MCF 10A (cell line): Measurements from ENCODE around the gene MRPS2. TPM values are rescaled to one million over a fixed set of nuclear protein-coding genes. Genes with fewer than 3 reads are reported as not detected.
"Not testable (repeated sequence)": the region's sequence is repeated elsewhere in the genome, so short reads cannot be mapped to it uniquely, and the experiment has no call there.

Source experiments
- BruUV-seq: library from RNA; stranded (reverse); fragments of 400-500 nt; replicated peaks from 2 replicates; lab custom pipeline; 2021; lab: Mats Ljungman, UMichigan
- CTCF ChIA-PET: fragments of 300-600 bp; sonication (Branson Sonifier 250); formaldehyde crosslinking; extraction: SDS; loops from one replicate; lab custom pipeline; 2021; ENCODE audit warnings: antibody characterized with exemption, inconsistent platforms; lab: Yijun Ruan, JAX
- POLR2A ChIA-PET: fragments of 300-600, 350-650 bp; sonication (Branson Sonifier 250); formaldehyde crosslinking; extraction: SDS; loops from one replicate; lab custom pipeline; 2020; ENCODE audit warnings: antibody characterized with exemption, inconsistent platforms; lab: Yijun Ruan, JAX
- DNase-seq: peaks from one replicate; pipeline ENCODE4 v3.0.0-alpha.2; 2018; ENCODE audit not compliant: unreplicated experiment
- H3K27ac Mint-ChIP-seq: one replicate; pipeline ENCODE4 v1.8.0; 2022; ENCODE audit warnings: mild to moderate bottlenecking, low read depth, mixed read lengths; ENCODE audit not compliant: unreplicated experiment
- H3K27me3 Mint-ChIP-seq: one replicate; pipeline ENCODE4 v1.8.0; 2022; ENCODE audit warnings: mixed read lengths; ENCODE audit not compliant: insufficient read depth, unreplicated experiment
- H3K36me3 Mint-ChIP-seq: one replicate; pipeline ENCODE4 v1.8.0; 2022; ENCODE audit warnings: mild to moderate bottlenecking, moderate library complexity, mixed read lengths; ENCODE audit not compliant: insufficient read depth, unreplicated experiment
- H3K4me1 Mint-ChIP-seq: one replicate; pipeline ENCODE4 v1.8.0; 2022; ENCODE audit warnings: mixed read lengths; ENCODE audit not compliant: insufficient read depth, unreplicated experiment
- H3K4me3 Mint-ChIP-seq: one replicate; pipeline ENCODE4 v1.8.0; 2022; ENCODE audit warnings: mild to moderate bottlenecking, moderate library complexity, mixed read lengths; ENCODE audit not compliant: unreplicated experiment
- H3K9me3 Mint-ChIP-seq: one replicate; pipeline ENCODE4 v1.8.0; 2022; ENCODE audit warnings: mixed read lengths; ENCODE audit not compliant: unreplicated experiment
- intact Hi-C: fragments of 100-400 bp; cut with micrococcal nuclease; formaldehyde crosslinking; loops from 2 replicates; pipeline ENCODE4 v1.14.1; 2022
- total RNA-seq: library from RNA; stranded (reverse); gene quantifications from 2 replicates; pipeline ENCODE4 v1.2.3, GENCODE V29; 2022
- TF ChIP-seq, protein P1 (sequence below): fragments of 200-600 bp; IDR thresholded peaks from one replicate; pipeline ENCODE4 v1.8.0; 2022; ENCODE audit warnings: antibody characterized with exemption, mild to moderate bottlenecking; ENCODE audit not compliant: unreplicated experiment

Gene MRPS2
- total RNA-seq, 1 experiment from 2014 or later: 45.8 TPM

- H3K4me1 Mint-ChIP-seq: peaks cover 5% of the 10 kb centered on the region
- ChIA-PET POLR2A (no interaction called here), CTCF (no interaction called here)
- intact Hi-C loops: no loop called here
- no TSS peak for BruUV-seq
- DNase-seq: no peak
- no peaks in the 10 kb centered on the region for H3K36me3 Mint-ChIP-seq
- H3K27ac Mint-ChIP-seq: no peak overlapping the region
- H3K4me3 Mint-ChIP-seq: no peak overlapping the region
- peaks cover 21% of the 10 kb centered on the region for H3K27me3 Mint-ChIP-seq
- TF ChIP-seq, protein P1, sequence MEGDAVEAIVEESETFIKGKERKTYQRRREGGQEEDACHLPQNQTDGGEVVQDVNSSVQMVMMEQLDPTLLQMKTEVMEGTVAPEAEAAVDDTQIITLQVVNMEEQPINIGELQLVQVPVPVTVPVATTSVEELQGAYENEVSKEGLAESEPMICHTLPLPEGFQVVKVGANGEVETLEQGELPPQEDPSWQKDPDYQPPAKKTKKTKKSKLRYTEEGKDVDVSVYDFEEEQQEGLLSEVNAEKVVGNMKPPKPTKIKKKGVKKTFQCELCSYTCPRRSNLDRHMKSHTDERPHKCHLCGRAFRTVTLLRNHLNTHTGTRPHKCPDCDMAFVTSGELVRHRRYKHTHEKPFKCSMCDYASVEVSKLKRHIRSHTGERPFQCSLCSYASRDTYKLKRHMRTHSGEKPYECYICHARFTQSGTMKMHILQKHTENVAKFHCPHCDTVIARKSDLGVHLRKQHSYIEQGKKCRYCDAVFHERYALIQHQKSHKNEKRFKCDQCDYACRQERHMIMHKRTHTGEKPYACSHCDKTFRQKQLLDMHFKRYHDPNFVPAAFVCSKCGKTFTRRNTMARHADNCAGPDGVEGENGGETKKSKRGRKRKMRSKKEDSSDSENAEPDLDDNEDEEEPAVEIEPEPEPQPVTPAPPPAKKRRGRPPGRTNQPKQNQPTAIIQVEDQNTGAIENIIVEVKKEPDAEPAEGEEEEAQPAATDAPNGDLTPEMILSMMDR: no peak
- no peaks in the 10 kb centered on the region for H3K9me3 Mint-ChIP-seq
Measured at GRCh38 chr9:135547756-135548736, 47.6 kb downstream of the MRPS2 start.

- H3K27ac Mint-ChIP-seq, H3K36me3 Mint-ChIP-seq, DNase-seq, H3K4me1 Mint-ChIP-seq, intact Hi-C loops, POLR2A ChIA-PET, BruUV-seq, H3K4me3 Mint-ChIP-seq, CTCF ChIA-PET, H3K9me3 Mint-ChIP-seq: not testable (repeated sequence)
- peaks cover 24% of the 10 kb centered on the region for H3K27me3 Mint-ChIP-seq
Measured at GRCh38 chr9:135549478-135550343, 49.2 kb downstream of the MRPS2 start.

- CTCF ChIA-PET: interaction anchor here (0.6 kb wide), 2 partner anchors 61 to 619 kb away, joined by 3 read pairs; no protein-coding TSS in a partner anchor
- BruUV-seq: no TSS peak
- no peaks in the 10 kb centered on the region for H3K9me3 Mint-ChIP-seq
- intact Hi-C loops: no loop called here
- no peak for DNase-seq
- H3K27me3 Mint-ChIP-seq: peaks cover 17% of the 10 kb centered on the region
- TF ChIP-seq, protein P1: no peak
- no peaks in the 10 kb centered on the region for H3K36me3 Mint-ChIP-seq
- POLR2A ChIA-PET: no interaction called here
- no peak overlapping the region for H3K27ac Mint-ChIP-seq
- H3K4me1 Mint-ChIP-seq: no peaks in the 10 kb centered on the region
- no peak overlapping the region for H3K4me3 Mint-ChIP-seq
Measured at GRCh38 chr9:135550344-135550918, 49.9 kb downstream of the MRPS2 start.

DNA sequence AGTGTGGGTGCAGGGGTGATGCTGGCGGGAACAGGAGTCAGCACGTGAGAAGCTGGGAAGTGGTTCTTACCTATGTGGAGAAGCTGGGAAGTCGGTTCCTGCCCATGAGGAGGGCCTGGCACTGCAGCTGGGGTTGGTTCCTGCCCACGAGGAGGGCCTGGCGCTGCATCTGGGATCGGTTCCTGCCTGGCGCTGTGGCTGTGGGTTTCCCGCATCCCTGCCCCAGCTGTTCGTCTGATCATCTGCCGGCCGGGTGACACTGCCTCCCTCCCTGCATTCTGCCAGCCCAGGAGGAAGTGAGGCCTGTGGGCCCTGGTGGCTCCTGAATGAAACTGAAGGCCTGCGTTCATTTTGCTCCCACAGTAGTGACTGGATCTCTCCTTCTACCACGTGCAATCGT, 50.5 kb downstream of the MRPS2 start:
- intact Hi-C loops: no loop called here
- Mint-ChIP-seq H3K27me3 (peaks cover 15% of the 10 kb centered on the region), H3K36me3 (no peaks in the 10 kb centered on the region), H3K4me3 (no peak overlapping the region), H3K27ac (no peak overlapping the region), H3K4me1 (no peaks in the 10 kb centered on the region), H3K9me3 (no peaks in the 10 kb centered on the region)
- ChIA-PET CTCF (interaction anchor here (0.6 kb wide), 2 partner anchors 62 to 620 kb away, joined by 3 read pairs; no protein-coding TSS in a partner anchor), POLR2A (no interaction called here)
- TF ChIP-seq, protein P1: no peak
- no peak for DNase-seq
- no TSS peak for BruUV-seq
